NCI-H510A (cell line): Measurements from ENCODE around the gene PPFIA1.
"Not testable (repeated sequence)": the region's sequence is repeated elsewhere in the genome, so short reads cannot be mapped to it uniquely, and the experiment has no call there.

Source experiments
- DNase-seq: peaks from one replicate; lab custom pipeline; 2025; lab: John Stamatoyannopoulos, UW

Gene PPFIA1

GRCh38 chr11:70325824-70326223, 55.3 kb downstream of the PPFIA1 start:
- no peak for DNase-seq

- DNase-seq: no peak
Observed at GRCh38 chr11:70326365-70326811, 55.9 kb downstream of the PPFIA1 start.

DNA sequence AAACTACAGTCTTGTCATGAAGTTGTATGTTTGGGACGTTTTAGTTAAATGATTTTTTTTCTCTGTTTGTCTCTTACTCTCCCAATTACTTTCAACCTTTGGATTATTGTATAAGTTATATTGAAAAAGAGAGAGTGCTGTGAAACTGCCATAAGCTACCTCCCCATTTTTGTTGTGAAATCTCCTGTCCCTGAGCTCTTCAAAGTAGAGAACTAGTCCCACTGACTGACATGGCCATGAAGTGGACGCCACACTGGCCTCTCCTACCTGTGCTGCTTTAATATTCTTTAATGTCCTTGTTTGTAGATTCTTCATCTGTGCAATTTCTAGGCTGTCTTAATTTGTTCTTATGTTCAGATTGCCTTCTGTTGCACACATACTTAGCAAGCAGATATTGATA, 56.3 kb downstream of the PPFIA1 start:
- DNase-seq: no peak

GRCh38 chr11:70327717-70328116, 57.2 kb downstream of the PPFIA1 start:
- DNase-seq: no peak

DNA sequence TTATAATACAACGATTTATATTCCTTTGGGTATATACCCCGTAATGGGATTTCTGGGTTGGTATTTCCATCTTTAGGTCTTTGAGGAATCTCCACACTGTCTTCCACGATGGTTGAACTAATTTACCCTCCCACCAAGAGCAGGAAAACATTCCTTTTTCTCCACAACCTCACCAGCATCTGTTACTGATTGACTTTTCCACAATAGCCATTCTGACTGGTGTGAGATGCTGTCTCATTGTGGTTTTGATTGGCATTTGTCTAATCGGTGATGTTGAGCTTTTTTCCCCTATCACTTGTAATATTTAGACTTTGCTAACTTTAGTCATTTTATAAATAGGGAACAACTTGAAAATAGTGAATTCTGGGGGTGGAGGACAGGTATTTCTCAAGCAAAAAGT, 58.1 kb downstream of the PPFIA1 start:
- no peak for DNase-seq

- DNase-seq: not testable (repeated sequence)
Observed at GRCh38 chr11:70331320-70331843, 60.9 kb downstream of the PPFIA1 start.

DNA sequence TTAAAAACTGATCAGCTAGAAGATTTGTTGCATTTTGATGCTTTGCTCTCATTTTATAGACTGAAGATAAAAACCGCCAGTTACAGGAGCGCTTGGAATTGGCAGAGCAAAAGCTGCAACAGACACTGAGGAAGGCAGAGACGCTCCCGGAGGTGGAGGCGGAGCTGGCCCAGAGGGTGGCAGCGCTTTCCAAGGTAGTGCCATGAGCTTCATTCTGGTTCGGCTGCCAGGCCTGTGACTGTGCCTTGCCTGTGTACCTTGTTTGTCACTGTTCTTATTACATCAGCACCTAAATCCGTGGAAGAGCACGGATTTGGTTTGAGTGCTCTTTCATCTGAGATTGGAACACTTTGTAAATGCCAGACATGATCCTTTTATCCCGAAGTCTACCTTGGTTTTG, 61.4 kb downstream of the PPFIA1 start:
- DNase-seq: no peak

DNA sequence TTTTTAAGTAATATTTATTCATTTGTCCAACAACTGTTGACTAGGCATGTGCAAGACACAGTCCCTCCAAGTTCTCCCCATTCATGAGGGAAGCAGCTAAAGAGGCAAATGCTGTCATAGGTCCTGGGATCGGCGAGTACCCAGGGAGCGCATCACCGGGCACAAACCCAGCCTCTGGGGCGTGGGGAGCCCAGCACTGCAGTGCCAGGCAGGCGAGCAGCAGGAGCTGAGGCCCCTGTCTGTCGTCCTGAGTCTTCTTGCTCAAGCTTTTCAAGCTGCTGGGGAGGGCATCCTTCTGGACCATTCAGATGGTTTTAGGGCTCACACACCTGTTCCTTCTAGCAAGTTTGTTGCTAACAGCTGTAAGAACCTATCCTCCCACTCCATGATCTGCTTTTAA, 62.1 kb downstream of the PPFIA1 start:
- DNase-seq: no peak

DNA sequence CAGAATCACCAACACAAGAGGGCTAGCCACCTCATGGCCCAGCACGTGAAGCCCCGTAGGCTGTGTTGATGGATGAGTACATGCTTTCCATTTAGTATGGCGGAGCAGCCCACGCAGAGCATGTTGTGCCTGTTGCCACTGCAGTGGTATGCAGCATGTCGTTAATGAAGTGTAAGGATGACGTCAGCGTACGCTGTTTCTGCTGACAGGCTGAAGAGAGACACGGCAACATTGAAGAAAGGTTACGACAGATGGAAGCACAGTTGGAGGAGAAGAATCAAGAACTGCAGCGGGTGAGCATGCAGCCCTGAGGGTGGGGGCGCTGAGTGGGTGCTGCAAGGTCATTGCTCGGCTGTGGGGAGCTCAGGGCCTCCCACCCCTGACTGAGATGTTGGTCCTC, 62.8 kb downstream of the PPFIA1 start:
- DNase-seq: no peak

DNA sequence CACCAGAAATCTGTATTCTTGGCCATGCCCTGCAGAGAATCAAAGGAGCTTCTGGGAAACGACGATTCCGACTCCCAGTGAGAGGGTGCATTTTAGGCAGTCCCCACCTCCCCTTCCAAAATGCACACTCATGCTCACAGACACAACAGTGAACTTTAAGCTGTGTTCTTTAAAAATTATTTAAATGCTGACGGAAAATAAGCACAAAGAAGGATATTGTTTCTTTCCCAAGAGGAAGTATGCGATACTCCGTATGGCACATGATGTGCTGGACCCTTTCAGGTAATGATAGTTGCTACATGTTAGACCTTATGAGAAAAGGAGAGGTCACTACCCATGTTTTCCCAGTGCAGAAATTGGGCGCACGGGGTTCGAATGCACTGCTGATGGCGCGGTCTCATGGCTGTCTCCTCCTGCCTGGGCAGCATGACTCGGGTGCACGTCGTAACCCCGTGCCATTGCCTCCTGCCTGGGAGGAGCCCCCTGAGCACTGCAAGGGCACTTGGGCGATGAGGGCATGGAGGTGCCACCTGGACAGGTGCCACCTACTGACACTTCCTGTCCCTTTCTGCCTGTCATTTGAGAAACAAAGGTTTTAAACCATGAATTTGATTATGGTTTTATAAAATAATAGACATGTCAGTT, 64.0 kb downstream of the PPFIA1 start:
- no peak for DNase-seq

DNA sequence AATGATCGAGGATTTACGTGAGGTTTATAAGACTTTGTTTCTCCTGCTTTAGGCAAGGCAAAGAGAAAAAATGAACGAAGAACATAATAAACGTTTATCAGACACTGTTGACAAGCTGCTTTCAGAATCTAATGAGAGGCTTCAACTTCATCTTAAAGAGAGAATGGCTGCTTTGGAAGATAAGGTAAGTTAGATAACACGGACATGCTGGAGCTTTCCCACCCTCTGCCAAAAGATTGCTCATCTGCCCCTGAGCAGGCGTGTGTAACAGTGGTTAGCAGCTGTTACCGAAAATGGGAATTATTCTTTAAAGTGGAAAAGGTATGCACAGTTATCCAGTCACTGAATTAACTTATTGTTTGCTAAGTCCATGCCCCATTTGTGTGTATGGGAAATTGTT, 65.0 kb downstream of the PPFIA1 start:
- no peak for DNase-seq

DNA sequence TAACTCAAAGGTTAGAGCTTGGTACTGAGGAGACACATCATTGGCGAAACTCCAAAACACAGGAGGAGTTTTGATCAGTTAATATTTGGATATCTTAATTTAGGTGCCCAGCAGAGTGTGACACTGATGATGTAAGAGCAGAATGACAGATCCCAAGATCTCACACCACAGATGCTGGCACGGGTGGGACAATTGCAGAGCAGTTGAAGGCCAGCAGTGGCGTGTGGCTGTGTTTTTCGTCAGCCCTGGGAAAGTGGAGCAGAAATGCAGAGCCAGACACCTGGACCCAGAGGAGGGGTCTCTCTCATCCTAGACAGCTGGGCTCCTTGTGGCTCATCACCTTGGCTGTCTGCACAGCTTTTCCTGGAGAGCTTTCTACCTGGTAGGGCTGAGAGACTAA, 68.1 kb downstream of the PPFIA1 start:
- no peak for DNase-seq

- no peak for DNase-seq
Observed at GRCh38 chr11:70339066-70339465, 68.6 kb downstream of the PPFIA1 start.

DNA sequence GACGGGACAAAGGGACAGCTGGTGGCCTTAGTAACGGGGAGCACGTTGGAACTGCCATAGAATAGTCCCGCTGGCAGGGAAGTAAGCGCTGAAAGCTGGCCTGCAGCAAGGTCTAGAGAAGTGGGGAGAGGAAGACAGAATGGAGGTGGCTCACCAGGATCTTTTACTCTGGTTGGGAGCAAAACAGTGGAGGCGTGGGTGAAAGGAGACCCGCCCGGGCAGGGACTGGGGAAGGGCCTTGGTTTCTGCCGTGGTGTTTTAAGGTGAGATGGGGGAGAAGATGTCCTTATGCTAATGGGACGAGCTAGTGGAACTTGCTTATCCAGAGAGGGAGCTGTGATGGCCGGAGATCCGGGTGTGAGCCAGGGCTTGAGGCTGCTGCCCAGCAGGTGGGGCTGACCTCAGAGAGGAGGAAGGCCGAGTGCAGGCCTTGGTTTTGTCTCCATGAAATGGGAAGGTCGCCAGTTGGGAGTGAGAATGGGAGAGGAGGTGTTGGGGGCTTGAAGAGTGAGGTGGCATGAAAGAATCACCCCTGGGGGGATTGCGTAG, 71.5 kb downstream of the PPFIA1 start:
- DNase-seq: no peak

GRCh38 chr11:70343636-70344035, 73.1 kb downstream of the PPFIA1 start:
- DNase-seq: peak; percentile 78

DNA sequence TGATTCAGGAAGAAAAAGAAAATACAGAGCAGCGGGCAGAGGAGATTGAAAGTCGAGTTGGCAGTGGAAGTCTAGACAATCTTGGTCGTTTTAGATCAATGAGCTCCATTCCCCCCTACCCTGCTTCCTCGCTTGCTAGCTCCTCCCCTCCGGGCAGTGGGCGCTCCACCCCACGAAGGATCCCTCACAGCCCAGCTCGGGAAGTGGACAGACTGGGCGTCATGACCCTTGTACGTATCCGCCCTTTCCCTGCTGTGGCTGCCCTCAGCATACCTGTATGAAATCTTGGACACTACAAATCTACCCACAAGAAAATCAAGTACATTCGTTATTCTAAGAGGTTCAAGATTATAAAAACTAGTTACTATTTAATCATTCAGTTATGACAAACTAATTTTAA, 77.7 kb downstream of the PPFIA1 start:
- DNase-seq: no peak

DNA sequence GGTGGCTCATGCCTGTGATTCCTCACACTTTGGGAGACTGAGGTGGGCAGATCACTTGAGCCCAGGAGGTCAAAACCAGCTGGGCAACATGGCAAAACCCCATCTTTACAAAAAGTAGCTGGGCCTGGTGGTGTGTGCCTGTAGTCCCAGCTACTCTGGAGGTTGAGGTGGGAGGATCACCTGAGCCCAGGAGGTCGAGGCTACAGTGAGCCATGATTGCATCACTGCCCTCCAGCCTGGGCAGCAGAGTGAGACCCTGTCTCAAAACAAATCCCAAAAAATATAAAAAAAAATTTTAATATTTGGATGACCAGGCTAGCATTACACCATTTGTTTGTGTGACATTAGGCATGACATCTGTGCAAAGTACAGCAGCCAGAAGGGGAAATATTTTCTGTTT, 78.1 kb downstream of the PPFIA1 start:
- no peak for DNase-seq

- no peak for DNase-seq
Observed at GRCh38 chr11:70351646-70352045, 81.2 kb downstream of the PPFIA1 start.

- no peak for DNase-seq
Observed at GRCh38 chr11:70352100-70352499, 81.6 kb downstream of the PPFIA1 start.

GRCh38 chr11:70352601-70353000, 82.1 kb downstream of the PPFIA1 start:
- no peak for DNase-seq

DNA sequence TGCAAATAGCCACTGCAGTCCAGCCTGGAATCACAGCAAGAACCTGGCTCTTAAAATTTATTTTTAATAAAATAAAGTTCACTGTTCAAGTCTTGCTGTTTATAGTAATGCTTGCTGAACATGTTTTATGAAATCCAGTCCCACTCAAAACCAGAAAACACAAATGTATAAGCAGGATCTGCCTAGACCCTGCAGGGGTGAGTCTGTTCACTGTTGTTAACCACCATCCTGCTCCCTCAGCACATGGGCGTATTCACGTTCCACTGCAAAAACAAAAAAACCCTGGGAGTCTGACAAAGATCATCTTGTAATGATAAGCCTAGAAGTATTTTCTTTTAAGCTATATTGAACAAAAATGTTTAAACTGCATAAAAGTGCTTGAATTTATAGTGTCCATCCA, 82.8 kb downstream of the PPFIA1 start:
- no peak for DNase-seq

DNA sequence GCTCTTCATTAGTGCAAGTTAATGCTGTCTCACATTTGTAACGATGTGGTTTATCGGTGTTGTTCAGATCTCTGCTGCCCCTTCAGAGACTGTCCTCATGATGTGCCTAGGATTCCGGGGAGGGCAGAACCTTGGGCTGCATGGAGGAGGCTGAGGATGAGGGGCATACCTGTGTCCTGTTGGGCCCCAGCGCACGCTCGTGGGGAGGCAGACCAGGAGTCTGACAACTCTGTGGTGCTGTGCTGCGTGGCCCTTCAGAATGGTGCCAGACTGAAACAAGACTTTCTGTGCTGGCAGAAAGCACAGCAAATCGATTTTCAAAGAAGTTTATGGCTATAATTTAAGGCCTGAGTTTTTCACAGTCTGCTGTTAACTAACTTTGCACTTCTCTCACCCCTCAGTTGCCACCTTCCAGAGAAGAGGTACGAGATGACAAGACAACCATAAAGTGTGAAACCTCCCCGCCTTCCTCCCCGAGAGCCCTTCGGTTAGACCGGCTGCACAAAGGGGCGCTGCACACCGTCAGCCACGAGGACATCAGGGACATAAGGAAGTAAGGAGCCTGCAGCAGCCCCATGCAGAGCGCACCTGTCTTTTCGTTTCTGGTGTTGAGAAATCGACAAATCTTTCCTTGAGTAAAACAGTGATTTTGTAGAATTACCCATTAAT, 83.5 kb downstream of the PPFIA1 start:
- DNase-seq: no peak

- no peak for DNase-seq
Observed at GRCh38 chr11:70354629-70355028, 84.1 kb downstream of the PPFIA1 start.
